ENCODE measurements around the gene SLC6A19.

SLC6A19 gene

GRCh38 chr5:1181451-1182359, 19.7 kb upstream of the SLC6A19 start:
- DNase-seq: no peak

- DNase-seq: no peak
Measured at GRCh38 chr5:1182360-1182632, 19.1 kb upstream of the SLC6A19 start.

- DNase-seq: no peak
Measured at GRCh38 chr5:1182633-1183423, 18.6 kb upstream of the SLC6A19 start.

GRCh38 chr5:1183424-1184162, 17.8 kb upstream of the SLC6A19 start:
- DNase-seq: no peak

- DNase-seq: no peak
Measured at GRCh38 chr5:1184163-1184470, 17.3 kb upstream of the SLC6A19 start.

- DNase-seq: no peak
Measured at GRCh38 chr5:1184481-1184880, 16.9 kb upstream of the SLC6A19 start.

- no peak for DNase-seq
Measured at GRCh38 chr5:1185038-1185627, 16.3 kb upstream of the SLC6A19 start.

- DNase-seq: no peak
Measured at GRCh38 chr5:1185629-1186350, 15.6 kb upstream of the SLC6A19 start.

- DNase-seq: no peak
Measured at GRCh38 chr5:1186351-1187233, 14.8 kb upstream of the SLC6A19 start.

- no peak for DNase-seq
Measured at GRCh38 chr5:1187234-1187949, 14.0 kb upstream of the SLC6A19 start.

GRCh38 chr5:1187950-1188334, 13.5 kb upstream of the SLC6A19 start:
- no peak for DNase-seq

- DNase-seq: no peak
Measured at GRCh38 chr5:1188464-1188863, 12.9 kb upstream of the SLC6A19 start.

GRCh38 chr5:1189269-1189668, 12.1 kb upstream of the SLC6A19 start:
- no peak for DNase-seq

- DNase-seq: no peak
Measured at GRCh38 chr5:1190278-1190677, 11.1 kb upstream of the SLC6A19 start.

GRCh38 chr5:1190837-1191239, 10.6 kb upstream of the SLC6A19 start:
- DNase-seq: no peak

GRCh38 chr5:1192971-1193590, 8.3 kb upstream of the SLC6A19 start:
- DNase-seq: no peak

GRCh38 chr5:1193591-1193985, 7.8 kb upstream of the SLC6A19 start:
- DNase-seq: no peak

GRCh38 chr5:1194378-1194777, 7.0 kb upstream of the SLC6A19 start:
- DNase-seq: no peak

- DNase-seq: no peak
Measured at GRCh38 chr5:1195439-1195838, 6.0 kb upstream of the SLC6A19 start.

- no peak for DNase-seq
Measured at GRCh38 chr5:1195916-1196315, 5.5 kb upstream of the SLC6A19 start.

GRCh38 chr5:1196562-1196961, 4.8 kb upstream of the SLC6A19 start:
- DNase-seq: no peak
